ENCODE measurements around the gene ROBO4. TPM values are rescaled to one million over a fixed set of nuclear protein-coding genes. Genes with fewer than 3 reads are reported as not detected.

Gene ROBO4
- total RNA-seq, 1 experiment from 2014 or later: 10.6 TPM

DNA sequence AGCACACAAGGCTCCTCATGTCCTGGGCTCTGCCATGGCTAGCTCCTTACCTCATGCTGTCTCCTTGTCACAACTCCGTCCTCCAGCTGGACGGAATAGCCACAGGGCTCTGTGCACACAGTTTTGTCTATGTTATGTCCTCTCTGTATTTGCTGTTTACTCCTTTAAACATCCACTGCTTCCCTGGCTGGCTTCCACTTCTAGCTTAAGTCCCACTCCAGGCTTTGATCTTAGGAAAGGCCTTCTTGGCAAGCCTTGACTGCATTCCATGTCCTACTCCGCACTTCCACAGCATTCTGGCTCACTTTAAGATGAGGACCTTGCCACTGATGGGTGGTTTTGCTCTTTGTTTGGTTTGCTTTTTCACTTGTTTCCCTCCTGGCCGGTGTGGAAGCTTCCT lies 55.4 kb downstream of the ROBO4 start:
- Mint-ChIP-seq H3K4me1 (ENCODE audit: insufficient read depth, unreplicated experiment) (peaks cover 1% of the 10 kb centered on the region), H3K36me3 (ENCODE audit: insufficient read depth, unreplicated experiment) (no peaks in the 10 kb centered on the region), H3K27me3 (ENCODE audit: insufficient read depth, unreplicated experiment) (peaks cover 75% of the 10 kb centered on the region), H3K4me3 (ENCODE audit: unreplicated experiment) (no peak overlapping the region), H3K27ac (ENCODE audit: low read depth, unreplicated experiment) (no peak overlapping the region), H3K9me3 (ENCODE audit: unreplicated experiment) (no peaks in the 10 kb centered on the region)
- POLR2A ChIA-PET: no interaction called here
- intact Hi-C loops (cut with micrococcal nuclease): no loop called here
- no TSS peak for BruUV-seq (replicated peaks)
- no peak for TF ChIP-seq CTCF (IDR thresholded peaks at IDR 0.05; ENCODE audit: unreplicated experiment)
- CTCF ChIA-PET: interaction anchor here (0.5 to 0.7 kb wide), 2 partner anchors 9 to 172 kb away, joined by 3 read pairs; no protein-coding TSS in a partner anchor
- no peak for DNase-seq (ENCODE audit: unreplicated experiment)

DNA sequence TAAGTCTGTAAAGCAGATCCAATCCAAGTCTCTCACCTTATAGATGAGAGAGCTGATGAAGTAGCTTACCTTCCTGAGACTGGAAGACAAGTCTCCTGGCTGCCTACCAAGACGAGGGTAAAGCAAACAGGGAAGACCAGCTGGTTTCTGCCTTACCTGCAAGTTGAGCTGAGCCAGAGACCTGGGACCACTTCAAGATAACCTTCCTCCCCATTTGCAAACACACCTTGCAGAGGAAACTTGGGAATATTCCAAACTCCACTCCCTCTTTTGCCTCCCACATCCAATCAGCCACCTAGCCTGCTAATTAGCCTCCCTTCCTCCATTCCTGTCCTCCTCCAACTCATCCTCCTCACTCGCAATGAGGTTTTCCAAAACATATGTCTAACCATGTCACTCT lies 55.8 kb downstream of the ROBO4 start:
- intact Hi-C loops (cut with micrococcal nuclease): no loop called here
- H3K36me3 Mint-ChIP-seq (ENCODE audit: insufficient read depth, unreplicated experiment): peaks cover 2% of the 10 kb centered on the region
- peaks cover 4% of the 10 kb centered on the region for H3K4me1 Mint-ChIP-seq (ENCODE audit: insufficient read depth, unreplicated experiment)
- CTCF ChIA-PET: interaction anchor here (0.7 kb wide), 1 partner anchor 9 kb away, joined by 3 read pairs; no protein-coding TSS in a partner anchor
- no peak overlapping the region for H3K4me3 Mint-ChIP-seq (ENCODE audit: unreplicated experiment)
- no peak for TF ChIP-seq CTCF (IDR thresholded peaks at IDR 0.05; ENCODE audit: unreplicated experiment)
- POLR2A ChIA-PET: no interaction called here
- H3K9me3 Mint-ChIP-seq (ENCODE audit: unreplicated experiment): no peaks in the 10 kb centered on the region
- no peak for DNase-seq (ENCODE audit: unreplicated experiment)
- no peak overlapping the region for H3K27ac Mint-ChIP-seq (ENCODE audit: low read depth, unreplicated experiment)
- BruUV-seq (replicated peaks): no TSS peak
- peaks cover 70% of the 10 kb centered on the region for H3K27me3 Mint-ChIP-seq (ENCODE audit: insufficient read depth, unreplicated experiment)

GRCh38 chr11:124841201-124841600 lies 56.5 kb downstream of the ROBO4 start:
- Mint-ChIP-seq H3K4me3 (ENCODE audit: unreplicated experiment) (no peak overlapping the region), H3K27me3 (ENCODE audit: insufficient read depth, unreplicated experiment) (peaks cover 64% of the 10 kb centered on the region), H3K27ac (ENCODE audit: low read depth, unreplicated experiment) (no peak overlapping the region), H3K9me3 (ENCODE audit: unreplicated experiment) (no peaks in the 10 kb centered on the region), H3K36me3 (ENCODE audit: insufficient read depth, unreplicated experiment) (peaks cover 5% of the 10 kb centered on the region), H3K4me1 (ENCODE audit: insufficient read depth, unreplicated experiment) (peaks cover 4% of the 10 kb centered on the region)
- ChIA-PET CTCF (interaction anchor here (5.8 kb wide), 1 partner anchor 198 kb away, joined by 66 read pairs; no protein-coding TSS in a partner anchor), POLR2A (no interaction called here)
- peak; percentile 20 for DNase-seq (ENCODE audit: unreplicated experiment)
- BruUV-seq (replicated peaks): no TSS peak
- no peak for TF ChIP-seq CTCF (IDR thresholded peaks at IDR 0.05; ENCODE audit: unreplicated experiment)
- intact Hi-C loops (cut with micrococcal nuclease): no loop called here

GRCh38 chr11:124840666-124841065 lies 57.0 kb downstream of the ROBO4 start:
- no TSS peak for BruUV-seq (replicated peaks)
- no peaks in the 10 kb centered on the region for H3K9me3 Mint-ChIP-seq (ENCODE audit: unreplicated experiment)
- no peak overlapping the region for H3K27ac Mint-ChIP-seq (ENCODE audit: low read depth, unreplicated experiment)
- peaks cover 4% of the 10 kb centered on the region for H3K4me1 Mint-ChIP-seq (ENCODE audit: insufficient read depth, unreplicated experiment)
- ChIA-PET POLR2A (interaction anchor here (0.7 kb wide), 1 partner anchor 164 kb away, joined by 3 read pairs; no protein-coding TSS in a partner anchor), CTCF (interaction anchor here (5.8 kb wide), 1 partner anchor 198 kb away, joined by 66 read pairs; no protein-coding TSS in a partner anchor)
- no peak for DNase-seq (ENCODE audit: unreplicated experiment)
- peaks cover 59% of the 10 kb centered on the region for H3K27me3 Mint-ChIP-seq (ENCODE audit: insufficient read depth, unreplicated experiment)
- TF ChIP-seq CTCF (IDR thresholded peaks at IDR 0.05; ENCODE audit: unreplicated experiment): no peak
- no peak overlapping the region for H3K4me3 Mint-ChIP-seq (ENCODE audit: unreplicated experiment)
- peaks cover 5% of the 10 kb centered on the region for H3K36me3 Mint-ChIP-seq (ENCODE audit: insufficient read depth, unreplicated experiment)
- intact Hi-C loops (cut with micrococcal nuclease): no loop called here

Data from MCF 10A (cell line).